Lung microvascular endothelial cell (primary cell): ENCODE results near the gene ASB2. TPM values are rescaled to one million over a fixed set of nuclear protein-coding genes. Genes with fewer than 3 reads are reported as not detected.

Experiments
- DNase-seq, 2 donors: peaks; one replicate each; pipeline versions ENCODE4 v3.0.0 to v3.0.0-alpha.2; 2010; ENCODE audit warnings: low read depth in 2 of 2
- total RNA-seq: library from RNA; depleted of rRNA; stranded (reverse); fragments of >200 nt; gene quantifications from 2 replicates; pipeline ENCODE4 v1.2.1, GENCODE V29; 2014

Gene ASB2
- total RNA-seq, 1 donor from 2014 or later = not detected

GRCh38 chr14:93909429-93910128 lies 66.8 kb downstream of the ASB2 start:
- no peak for DNase-seq

DNA sequence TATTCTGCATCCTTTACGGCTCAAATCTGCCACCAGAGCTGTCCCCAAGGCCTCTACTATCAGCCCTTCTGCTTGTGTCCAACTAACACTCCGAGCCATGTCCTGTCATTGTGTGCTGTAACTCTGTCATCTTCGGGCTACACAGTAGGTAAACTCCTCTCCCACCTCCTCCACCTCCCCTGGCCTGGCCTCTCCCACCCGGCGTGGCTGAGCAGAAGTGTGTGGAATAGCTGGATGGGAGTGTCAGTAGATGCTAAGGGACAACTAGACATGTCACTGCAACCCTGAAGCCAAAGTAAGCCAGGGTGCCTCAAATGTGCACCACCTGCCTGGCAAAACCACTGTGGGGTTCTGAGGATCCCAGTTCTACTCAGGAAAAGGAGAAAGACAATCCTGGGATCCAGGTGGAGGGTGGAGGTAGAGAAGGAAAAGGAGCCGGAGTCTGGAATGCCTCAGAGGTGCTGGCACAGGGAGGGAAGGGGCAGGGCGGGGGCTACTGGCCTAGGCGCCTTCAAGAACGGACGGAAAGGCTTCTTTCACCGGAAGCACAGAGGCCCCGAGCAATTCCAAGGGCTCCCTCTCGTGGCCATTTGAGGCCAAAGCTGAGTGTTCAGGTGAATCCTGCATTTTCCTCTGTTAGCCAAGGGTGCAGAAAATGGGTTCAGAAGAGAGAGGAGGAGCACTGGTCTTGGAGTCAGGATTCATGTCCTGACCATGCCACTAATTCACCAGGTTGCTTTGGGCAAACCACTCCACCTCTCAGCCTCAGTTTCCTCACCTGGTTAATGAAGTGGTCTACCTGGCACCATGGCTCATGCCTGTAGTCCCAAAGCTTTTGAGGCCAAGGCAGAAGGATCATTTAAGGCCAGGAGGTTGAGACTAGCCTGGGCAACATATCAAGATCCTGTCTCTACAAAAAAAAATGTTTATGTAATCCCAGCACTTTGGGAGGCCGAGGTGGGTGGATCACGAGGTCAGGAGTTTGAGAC lies 69.7 kb downstream of the ASB2 start:
- DNase-seq = peak; percentile 13 to 44

GRCh38 chr14:93905623-93906022 lies 70.7 kb downstream of the ASB2 start:
- peak in 1 of 2 donors; percentile 5 for DNase-seq

- DNase-seq = no peak
Observed at GRCh38 chr14:93903342-93904184, 72.8 kb downstream of the ASB2 start.

DNA sequence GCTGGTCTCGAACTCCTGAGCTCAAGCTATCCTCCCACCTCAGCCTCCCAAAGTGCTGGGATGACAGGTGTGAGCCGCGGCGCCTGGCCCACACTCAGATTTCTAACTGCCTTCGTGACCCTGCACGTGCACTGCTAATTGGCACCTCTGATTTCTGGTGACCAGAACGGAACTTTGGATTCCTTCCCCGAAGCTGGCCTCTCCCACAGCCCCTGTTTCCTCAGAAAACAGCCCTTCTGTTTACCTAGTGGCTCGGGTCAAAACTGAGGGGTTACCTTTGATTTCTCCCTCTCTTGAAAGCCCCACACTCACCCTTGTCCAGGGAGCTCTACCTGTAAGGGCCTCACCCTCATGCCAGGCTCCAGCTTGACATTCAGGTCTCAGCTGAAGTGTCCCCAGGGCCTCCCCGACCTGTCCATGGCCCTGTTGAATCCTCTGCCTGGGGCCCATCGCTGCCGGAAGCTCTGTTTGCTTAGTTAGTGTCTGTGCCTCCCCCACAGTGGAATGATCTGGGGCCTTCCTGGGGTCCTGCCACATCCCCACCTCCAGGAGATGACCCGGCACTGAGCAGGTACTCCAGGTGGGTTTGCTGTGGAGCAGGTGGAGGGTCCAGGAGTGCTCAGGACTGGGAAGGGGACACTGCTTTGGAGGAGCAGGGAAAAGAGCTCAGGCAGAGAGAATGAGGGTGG lies 73.6 kb downstream of the ASB2 start:
- no peak for DNase-seq

DNA sequence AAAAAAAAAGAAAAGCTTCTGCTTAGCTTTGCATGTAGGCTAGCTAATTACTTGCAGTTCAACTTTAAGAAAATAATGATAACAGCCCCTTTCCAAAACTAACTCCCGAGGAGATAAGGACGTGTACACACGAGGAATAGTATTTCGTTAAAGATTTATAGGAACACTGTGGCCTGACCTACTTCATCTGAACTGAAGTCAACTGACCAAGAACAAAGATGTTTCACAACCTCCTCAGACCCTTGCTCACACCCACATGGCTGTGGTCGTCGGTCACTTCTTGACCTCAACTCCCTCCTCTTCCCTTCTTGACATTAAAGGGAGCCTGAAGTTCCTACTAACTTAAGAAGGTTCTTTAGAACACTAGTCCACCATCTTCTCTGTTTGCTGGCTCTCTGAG lies 74.6 kb downstream of the ASB2 start:
- DNase-seq = no peak

GRCh38 chr14:93898731-93899130 lies 77.6 kb downstream of the ASB2 start:
- DNase-seq = no peak

DNA sequence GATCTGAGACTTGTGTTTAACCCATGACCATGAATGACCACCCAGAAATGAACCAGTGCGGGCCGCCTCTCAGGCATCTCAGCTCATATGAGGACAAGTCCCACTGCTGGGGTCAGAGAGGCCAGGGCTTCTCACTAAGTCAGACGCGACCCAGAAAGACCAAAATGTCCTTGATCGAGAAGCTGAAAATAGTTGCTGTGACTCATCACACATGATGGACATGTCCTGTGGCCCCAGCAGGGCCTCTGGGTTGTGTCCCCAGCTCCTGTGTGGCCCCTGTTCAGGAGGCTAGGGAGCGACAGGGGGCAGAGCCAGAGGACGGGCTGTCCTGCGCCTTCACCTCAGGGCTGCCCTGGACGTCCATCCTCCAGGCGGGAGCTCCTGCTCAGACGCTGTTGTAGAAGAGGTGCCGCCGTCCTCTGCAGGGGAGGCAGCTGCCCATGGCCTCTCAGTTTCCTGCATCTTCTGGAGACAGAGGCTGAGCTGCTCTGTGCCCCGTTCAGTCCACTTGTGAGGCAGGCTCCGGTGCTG lies 78.2 kb downstream of the ASB2 start:
- no peak for DNase-seq

GRCh38 chr14:93897476-93897845 lies 78.9 kb downstream of the ASB2 start:
- DNase-seq = no peak

GRCh38 chr14:93895023-93895604 lies 81.3 kb downstream of the ASB2 start:
- DNase-seq = no peak

- DNase-seq = no peak
Observed at GRCh38 chr14:93893661-93894261, 82.6 kb downstream of the ASB2 start.

DNA sequence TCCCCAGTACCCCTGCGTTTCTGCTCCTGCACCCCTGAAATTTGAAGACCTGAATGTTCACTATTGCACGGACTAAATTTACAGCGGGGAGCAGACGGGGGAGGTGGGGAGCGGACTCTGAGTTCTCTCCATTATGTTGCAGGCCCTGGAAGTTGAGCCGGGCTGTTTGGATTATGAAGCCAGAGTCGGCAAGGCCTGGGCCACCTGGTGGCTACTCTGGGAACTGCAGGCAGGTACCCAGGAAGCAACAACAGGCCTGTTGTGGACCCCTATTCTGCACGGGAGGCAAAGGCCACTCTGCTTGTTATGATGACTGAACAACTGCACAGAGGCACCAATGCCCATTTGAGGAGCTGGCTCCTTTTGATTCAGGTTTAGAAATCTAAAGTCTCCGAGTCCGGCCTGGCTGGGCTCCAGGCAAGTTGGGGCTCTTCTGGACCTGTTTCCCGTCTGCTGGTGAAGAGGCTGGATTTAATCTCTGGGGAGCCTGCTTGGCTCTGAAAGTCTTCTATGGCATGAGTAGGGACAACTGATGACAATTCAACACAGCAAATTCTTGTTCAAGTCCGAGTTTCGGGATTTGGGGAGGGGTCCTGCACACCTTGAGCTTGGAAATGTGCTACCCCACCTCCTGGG lies 83.3 kb downstream of the ASB2 start:
- DNase-seq = peak; percentile 51 to 63

GRCh38 chr14:93892505-93892839 lies 83.9 kb downstream of the ASB2 start:
- DNase-seq = no peak

GRCh38 chr14:93891756-93892504 lies 84.4 kb downstream of the ASB2 start:
- no peak for DNase-seq

- no peak for DNase-seq
Observed at GRCh38 chr14:93889739-93890483, 86.5 kb downstream of the ASB2 start.

DNA sequence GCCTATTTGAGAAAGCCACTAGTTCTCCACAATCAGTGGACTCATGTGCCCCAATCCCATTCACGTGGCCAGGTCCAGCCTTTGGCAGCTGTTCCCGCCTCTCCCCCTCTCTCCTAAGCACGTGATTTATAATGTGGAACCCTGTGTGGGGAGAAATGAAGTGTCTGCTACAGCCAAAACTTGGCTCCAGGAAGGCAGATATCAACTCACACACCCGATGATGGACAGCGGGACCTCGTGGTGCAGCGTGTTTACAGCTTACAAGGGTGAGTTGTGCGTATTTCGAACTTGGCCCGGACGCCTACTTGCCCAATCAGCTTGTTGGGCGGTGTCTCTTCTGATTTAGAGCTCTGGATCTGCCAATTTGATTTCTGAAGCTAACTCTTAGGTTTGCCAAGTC lies 87.4 kb downstream of the ASB2 start:
- DNase-seq = no peak

DNA sequence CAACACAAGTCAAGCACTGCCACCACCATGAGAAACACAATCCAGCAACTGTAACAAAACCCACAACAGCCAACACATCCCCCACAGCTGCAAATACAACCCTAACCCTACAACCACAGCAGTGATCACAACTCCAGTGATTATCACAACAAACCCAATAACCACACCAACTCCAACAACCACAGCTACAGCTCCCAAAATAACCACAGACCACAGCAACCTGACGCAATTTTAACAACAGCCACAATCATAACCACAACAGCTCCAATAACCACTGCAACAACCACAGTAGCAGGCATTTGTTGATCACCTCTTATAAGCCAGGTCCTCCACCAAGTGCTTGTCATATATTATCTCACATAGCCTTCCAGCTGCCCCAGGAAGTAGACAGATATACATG lies 91.4 kb downstream of the ASB2 start:
- DNase-seq = no peak
